Activated CD4-positive, alpha-beta T cell treated with anti-CD3 and anti-CD28 coated beads for 24 hours (primary cell): ENCODE measurements around the gene ATP2B2.

Source experiments
- DNase-seq, 2 donors: peaks; one replicate each; pipeline ENCODE4 v3.0.0-alpha.2; 2020; ENCODE audit warnings: low read depth in 2 of 2

Gene ATP2B2

DNA sequence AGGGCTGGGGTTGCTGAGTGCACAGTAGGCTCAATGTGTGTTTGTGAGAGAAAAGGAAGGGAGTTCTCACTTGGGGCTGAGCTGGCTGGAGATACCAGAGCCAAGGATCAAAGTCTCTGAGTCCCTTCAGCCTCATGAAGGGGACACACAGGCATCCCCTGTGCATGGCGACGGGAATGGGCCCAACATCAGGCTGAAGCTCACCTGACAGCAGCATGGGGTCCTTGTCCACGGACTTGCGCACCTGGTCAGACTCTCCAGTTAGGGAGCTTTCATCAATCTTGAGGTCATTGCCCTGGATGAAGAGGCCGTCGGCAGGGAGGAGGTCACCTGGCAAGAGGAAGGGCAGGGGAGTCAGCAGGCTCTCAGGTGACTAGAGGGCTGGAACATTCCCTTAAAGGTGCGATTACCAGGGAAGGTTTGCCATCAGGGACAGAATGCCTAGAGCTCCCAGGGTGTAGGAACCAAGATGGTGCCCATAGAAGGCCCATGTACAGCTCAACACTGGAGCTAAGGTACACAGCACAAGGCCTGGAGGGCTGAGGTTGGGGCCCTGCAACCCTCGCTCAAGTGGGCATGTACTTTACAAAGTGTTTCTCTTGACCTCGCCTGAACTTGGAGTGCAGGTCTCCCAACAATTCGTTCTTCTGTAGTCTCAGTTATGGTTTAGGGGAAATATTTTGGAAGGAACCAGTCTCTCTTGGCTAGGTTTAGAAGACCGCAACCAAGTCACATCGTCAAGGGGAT, 104.5 kb downstream of the ATP2B2 start:
- no peak for DNase-seq

DNA sequence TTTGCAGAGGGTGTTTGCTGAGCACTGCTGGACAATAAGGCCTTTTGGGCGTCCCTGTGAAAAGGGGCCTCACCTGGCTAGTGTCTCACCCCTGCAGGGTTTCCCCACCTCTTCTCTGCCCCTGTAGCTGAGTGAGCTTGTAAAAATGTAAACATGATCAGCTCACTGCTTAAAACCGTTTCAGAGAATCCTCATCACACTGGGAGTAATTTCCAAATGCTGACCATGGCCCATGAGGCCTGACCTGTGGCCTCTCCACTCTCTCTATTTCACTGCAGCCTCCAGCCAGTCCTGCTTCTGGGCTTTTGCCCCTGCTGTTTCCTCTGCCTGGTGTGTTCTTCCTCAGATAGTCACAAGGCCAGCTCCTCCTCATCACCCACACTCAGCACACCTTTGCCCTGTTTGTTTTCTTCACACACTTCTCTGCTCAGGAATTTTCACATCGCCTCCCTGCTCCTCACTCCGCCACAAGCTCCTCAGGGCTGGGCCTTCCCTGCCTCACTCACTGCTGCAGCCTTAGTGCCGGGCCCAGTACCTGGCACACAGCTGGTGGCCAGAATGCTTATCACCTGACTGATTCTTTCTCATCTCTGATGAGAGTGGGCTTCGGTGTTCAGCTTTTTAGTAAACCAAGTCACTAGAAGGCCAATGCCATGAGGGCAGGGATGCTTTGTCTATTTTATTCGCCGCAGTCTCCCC, 105.2 kb downstream of the ATP2B2 start:
- no peak for DNase-seq

DNA sequence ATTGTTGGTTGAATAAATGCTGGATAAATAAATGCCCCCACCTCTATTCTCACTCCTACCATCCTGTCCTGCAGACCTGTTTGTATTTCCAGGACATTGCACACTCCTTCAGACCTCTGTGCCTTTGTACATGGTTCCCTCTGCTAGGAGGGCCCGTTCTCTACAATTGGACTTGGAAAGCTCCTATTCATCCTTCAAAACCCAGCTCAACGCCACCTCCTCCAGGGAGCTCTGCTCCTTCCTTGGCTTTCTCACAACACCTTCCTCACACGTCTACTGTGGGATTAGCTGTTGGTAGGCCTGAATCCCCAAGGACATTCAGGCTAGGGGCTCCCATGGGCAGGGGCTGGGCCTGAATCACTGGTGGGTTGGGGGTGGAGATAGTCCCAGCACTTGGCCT, 105.8 kb downstream of the ATP2B2 start:
- no peak for DNase-seq

DNA sequence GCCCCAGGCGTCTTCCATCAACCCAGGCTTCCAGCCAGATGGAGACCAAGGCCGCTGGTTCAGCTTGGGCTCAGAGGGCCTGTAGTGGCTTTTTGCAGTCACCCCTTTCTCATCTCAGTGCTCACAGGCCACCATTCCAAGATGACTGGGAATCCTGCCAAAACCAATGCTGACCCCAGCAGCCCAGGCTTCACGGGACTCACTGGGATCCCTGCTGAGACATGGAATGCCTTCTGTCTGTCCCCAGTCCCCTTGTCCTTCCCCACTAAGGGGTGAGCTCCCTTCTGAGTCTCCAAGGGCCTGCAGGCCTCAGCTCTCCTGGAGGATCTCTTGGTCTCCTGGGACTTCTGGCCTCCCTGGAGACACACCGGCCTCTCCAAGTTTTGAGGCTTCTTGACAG, 107.0 kb downstream of the ATP2B2 start:
- DNase-seq, result no peak

DNA sequence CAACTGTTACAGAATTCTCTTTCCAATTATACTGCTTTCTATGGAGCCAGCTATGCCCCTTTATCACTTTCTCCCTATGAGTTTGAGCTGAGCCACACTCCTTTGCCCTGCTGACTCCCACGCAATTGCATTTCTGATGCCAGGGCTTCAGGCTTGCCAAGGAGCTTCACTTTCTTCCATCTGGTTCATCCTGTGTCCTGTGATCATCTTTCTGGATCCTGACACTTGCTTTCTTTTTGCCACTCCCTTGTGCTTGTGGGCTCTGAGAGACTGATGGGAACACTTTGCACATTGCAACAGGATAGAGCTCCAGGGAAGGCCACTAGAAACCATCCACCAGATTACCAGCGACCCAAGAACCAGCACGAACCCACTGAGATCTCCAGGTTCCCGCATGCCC, 107.5 kb downstream of the ATP2B2 start:
- DNase-seq, result no peak

DNA sequence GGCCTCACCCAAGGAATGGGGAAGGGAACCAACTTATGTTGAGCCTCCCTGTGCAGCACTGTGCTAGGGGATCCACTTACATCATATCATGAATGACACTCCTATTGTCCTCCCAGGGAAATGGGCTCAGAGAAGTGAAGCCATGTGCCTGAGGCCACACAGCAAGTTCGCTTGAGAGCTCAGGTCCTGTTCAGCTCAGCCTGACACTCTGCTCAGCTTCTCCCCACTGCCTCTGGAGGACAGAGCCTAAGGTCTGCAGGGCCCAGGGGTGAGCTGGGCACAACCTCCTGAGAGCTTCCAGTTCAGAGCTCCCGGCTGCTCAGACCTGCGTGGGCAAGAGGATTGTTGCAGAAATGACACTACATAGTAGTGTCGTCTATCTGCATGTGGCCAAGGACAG, 108.5 kb downstream of the ATP2B2 start:
- DNase-seq, result no peak

DNA sequence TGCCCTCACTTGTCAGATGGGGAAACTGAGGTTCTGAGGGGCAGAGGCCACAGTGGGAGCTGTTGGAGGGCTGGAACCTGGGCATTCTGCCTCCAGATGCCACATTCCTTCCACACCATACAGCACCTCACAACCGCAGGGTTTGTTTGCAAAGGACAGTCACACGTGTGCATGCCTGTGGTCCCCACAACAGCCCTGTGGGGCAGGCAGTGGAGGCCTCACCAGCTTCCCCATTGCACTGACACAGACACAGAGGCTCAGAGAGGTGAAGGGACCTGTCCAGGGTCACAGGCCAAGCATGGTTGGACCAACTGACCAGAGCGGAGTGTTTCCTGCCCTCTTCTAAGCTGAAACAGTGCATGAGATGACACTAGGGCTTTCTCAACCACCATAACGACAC, 109.3 kb downstream of the ATP2B2 start:
- no peak for DNase-seq

DNA sequence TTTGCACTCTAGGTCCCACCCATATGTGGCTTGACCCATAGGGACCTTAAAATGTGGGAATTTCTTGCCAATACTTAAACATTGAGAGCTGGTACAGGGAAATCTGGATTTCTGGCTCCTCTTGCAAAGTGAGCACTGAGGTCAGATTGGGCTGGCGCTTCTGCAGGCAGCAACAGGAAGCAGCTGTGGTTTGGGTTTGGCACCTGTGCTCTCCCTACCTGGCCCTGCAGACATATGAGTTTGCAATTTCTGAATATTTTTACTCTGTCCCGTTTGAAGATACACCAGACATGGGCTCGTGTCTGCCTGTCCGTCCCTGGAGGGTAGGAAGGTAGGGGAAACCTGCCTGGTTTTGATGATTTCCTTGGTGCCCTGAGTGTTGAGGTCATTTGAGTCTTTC, 109.7 kb downstream of the ATP2B2 start:
- DNase-seq, result no peak

DNA sequence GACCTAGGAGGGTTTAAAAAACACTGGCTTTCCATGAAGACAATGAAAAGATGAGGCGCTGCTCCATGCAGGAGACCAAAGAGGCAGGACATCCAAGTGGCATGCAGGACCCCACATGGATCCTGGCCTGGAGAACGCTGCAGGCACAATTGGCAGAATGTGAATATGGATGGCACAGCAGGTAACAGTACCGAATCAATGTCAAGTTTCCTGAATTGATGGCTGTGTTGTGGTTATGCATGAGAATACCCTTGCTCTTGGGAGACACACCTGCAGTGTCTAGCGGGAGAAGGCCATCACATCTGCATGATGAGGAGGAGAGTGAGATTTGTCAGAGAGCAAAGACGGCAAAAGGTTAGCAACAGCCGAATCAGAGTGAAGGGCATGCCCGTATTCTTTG, 110.2 kb downstream of the ATP2B2 start:
- no peak for DNase-seq

DNA sequence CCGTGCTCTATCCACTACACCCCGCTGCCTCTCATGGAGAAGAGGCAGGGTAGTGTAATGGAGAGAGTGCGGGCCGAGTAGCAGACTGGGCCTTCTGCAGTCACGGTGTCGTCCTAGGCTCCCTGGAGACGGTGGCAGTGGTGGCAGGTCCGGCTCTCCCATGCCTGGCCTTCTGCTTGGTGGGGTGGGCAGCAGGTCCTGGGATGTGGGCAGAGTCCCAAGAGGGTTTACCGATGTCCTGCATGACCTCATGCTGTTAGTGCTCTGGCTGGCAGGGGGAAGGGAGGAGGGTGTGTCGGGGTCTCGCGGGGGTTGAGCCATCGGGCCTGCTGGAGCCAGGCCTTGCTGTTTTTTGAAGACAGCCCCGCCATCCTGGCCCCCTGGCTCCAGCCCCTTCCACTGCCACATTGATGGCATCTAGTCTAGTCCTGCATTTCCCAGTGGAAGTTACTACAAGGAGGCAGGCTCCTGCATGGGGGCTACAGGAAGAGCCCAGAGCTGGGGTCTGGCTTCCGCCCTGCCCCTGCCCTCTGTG, 110.8 kb downstream of the ATP2B2 start:
- no peak for DNase-seq

DNA sequence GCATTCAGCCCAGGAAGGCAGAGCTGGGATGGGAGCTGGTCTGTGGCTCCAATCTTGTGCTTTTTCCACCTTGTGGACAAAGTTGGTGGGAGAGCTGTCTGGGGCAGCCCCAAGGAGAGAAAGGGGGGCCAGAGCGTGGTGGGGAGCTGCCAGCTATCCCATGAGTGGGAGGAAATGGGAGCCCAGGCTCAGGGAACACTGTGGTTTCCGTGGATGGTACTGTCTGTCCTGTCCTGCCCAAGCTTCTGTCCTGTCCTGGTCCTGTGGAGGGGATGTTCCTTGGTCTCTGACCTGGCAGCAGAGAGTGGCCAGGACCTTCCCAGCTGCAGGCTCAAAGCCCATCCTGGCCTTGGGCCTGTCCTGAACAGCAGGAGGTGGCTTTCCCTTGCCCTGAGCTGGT, 111.9 kb downstream of the ATP2B2 start:
- DNase-seq, result no peak

DNA sequence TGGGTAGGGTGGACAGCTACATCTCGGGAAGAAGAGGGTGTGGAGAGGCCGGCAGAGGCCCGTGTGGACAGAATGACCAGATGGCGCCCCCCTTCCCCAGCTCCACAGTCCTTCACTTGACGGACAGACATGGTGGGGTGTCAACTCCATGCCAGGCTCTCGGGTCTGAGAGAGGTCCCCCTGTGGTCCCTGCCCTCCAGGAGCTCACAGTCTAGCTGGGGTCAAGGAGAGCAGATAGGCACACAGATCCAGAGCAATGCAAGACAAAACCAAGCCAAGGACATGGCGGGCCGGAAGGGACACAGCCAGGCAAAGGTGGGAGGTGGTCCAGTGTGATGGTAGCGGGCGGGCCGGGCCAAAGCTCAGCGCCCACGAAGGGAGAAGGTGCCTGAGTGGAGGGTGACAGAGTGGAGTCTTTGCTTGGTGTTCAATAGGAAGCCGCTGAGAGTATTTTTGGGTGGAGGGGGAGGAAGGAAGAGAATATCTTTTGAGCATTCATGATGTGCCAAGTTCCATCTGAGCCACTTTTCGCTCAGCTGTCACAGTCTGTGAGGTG, 112.4 kb downstream of the ATP2B2 start:
- DNase-seq, result no peak

DNA sequence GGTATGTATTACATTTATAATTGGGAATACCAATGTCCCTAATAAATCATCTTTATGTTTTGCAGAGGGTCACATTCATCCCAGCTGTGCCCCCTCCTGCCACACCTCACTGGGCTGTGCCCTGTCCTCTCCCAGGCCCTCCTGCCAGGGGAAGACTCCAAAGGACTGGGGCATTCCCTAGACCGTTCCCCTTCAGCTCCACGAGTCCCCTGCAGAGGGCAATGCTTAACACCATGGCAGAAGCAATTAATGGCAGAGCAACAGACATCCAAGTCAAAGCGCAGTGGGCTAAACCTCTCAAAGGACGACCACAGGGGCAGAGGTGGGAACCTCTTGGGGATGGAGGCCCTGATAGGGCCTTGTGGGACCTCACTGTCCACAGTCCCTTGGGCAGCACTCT, 113.1 kb downstream of the ATP2B2 start:
- no peak for DNase-seq

DNA sequence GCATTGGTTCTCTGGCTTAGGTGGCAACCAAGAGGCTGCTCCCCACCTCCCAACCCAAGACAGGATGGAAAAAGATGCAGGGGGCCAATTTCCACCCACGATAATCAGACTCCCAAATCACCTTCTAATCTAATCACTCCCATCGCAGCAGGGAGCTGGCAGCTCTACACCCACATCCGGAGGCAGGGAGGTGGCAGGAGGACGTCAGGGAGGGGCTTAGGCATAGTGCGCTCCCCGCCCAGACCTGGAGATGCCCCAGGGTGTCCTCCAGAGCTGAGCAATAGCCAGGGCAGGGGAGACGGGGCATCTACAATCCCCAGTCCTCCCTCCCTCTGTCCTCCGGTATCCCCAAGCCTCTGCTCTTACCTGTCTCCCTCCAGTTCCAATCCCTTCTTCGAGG, 114.0 kb downstream of the ATP2B2 start:
- DNase-seq, result no peak

DNA sequence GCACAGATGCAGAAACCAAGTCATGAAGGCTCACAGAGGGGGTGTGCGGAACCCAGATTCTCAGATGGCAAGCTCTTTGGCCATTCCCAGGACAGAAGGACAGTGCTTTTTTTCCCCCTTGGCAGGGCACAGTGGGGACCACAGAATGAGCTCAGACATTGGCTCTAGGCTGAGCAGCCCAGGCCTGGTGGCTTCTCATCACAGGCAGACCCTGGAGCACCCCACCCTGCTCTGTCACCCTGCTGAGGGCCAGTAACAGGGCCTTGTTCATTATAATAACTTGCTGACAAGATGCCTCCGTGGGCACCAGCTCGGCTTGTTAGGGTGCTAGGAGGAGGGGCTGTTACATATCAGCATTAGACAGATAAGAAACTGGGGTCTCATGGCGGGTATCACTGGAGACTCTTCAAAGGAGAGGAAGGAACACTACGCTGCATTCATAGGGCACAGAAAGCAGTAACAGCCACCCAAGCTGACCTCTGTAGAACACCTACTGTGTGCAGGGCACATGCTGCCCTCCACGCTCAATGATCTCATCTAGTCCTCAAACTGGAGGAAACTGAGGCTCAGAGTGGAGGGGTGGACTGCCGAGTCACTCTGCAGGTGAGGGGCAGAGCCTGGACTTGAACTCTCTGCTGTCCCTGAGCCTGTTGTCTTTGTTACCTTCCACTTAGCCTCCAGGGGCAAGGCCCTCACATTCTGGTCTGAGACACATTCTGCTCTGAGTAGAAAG, 114.6 kb downstream of the ATP2B2 start:
- DNase-seq, result no peak

DNA sequence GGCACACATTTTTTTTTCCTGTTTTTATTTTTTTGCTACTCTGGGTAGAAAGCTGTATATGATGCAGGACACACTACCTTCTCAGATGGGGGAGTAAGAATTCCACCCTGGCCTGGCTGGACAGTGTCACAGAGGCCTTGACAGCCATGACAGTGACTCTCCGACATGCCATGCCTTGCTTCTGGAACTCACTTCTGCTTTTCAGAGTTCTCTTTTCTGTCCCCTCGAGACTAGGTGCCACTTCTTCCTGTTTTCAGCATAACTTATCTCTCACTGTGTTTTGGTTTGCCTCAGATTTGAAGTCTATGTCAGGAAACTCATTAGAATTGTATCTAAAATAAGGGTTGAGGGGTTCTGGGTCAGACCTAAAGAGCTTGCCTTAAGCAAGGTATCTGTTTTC, 115.4 kb downstream of the ATP2B2 start:
- no peak for DNase-seq

DNA sequence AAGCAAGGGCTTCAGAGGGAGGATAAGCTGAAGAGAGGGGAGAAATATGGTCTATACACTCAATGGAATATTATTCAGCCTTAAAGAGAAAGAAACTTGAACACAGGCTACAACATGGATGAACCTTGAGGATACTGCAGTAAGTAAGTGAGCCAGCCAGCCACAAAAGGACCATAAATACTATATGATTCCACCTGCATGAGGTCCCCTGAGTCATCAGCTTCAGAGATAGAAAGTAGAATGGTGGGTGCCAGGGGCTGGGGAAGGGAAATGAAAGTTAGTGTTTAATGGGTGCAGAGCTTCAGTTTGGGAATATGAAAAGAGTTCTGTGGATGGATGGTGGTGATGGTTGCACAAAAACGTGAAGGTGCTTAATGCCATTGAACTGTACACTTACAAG, 116.0 kb downstream of the ATP2B2 start:
- DNase-seq, result no peak

DNA sequence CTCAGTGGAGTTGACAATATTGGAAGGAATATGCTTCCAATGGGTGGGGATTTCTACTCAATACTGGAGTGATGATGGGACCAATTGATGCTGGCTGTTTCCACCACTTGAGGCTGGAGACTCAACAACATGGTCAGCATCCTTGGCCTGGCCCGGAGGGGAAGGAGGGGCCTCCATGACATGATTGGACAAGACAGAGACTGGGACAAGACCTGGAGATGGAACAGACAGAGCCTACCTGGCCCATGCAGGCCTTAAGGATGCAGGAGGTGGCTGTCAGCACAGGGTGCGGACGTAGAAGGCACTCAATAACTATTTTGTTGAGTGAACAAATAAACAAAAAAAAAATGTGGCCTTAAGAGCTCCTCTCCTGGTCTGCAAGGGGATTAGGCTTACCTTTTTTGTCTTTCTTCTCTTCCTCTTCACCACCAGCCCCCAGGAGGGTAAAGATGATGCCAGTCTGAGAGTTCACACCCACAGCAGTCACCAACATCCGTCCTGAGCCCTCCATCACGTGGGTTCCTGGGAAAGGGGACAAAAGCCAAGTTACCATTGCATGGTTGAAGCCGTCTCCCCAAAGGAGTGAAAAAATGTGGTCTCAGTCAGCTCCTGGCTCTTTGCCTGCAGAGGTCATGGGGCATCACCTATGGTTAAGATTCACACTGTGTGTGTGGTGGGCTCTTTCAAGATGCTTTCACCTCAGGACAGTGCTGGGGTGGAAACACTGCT, 117.3 kb downstream of the ATP2B2 start:
- DNase-seq, result no peak

DNA sequence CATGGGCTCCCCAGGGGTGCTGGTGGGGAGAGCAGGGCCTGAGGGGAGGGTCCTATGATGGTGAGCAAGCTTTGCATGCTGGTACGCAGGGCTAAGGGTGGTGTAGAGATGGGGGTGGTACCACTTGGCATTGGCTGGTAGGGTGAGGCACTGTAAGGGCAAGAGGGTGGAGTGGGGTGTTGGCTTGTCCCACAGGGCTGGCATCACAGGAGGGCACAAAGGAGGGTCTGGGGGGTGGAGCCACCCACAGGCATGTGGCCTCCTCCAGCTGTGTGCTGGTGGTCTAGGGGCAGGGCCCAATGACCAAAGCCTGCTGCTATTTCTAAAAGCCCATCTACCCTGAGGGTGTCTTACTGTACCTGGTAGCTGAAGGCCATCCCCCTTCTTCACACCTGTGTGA, 119.3 kb downstream of the ATP2B2 start:
- DNase-seq, result no peak

DNA sequence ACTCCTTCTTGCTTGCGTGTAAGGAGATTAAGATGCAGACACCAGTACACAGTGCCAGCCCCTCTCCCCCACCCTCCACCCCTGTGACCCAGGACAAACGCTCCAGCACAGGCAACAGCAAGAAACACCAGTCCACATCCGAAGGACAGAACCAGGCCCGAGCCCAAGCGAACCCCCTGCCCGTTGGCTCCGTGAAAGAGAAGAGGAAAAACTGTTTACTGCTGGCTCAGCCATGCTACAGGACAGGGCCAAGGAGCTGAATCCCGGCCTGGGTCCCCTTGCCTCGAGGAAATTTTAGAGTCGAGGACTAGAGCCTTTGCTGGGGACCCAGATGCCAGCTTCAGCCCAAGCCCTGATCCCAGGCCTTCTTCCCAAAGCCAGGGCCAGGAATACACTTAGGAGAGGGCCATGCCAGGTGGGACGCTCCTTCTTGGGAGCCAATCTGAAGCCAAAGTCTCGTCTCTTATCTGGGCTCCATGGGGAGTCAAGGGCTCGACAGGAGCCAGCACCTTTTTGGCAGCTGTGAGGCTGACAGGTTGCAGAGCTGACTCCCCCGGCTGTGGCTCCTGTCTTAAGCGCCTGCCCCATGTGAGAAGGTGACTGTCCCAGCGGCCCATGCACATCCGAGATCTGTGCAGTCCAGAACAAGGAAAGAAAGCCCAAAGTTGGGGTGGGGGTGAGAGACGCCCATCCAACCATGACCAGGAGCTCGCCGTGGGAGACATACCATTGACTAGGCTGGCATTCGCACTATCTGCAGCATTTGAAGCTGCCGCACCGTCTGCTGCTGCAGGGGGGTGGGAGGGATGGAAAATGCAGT, 120.6 kb downstream of the ATP2B2 start:
- DNase-seq, result no peak

DNA sequence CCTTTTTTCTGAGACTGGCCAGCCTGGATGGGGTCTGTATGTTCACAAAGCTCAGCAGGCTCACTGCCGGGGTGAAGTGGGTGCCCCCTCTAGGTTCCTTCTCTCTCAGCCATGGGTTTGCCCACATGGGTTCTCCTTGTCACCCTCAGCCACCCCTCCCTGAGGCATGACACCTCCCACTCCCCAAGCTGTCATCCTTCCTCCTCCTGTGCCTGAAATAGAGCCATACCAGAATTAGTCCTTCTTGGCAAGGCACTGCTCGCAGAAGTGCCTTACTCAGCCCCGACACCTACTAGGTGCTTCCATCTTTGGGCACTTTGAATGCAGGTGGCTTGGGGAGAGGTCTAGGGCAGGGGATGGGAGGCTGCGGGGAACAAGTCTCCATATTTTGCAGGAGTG, 121.5 kb downstream of the ATP2B2 start:
- DNase-seq, result no peak
